ENCODE data around the gene PNPLA2. TPM values are rescaled to one million over a fixed set of nuclear protein-coding genes. Genes with fewer than 3 reads are reported as not detected.

The PNPLA2 gene
- polyA plus RNA-seq, 10 donors: 18.4 to 32.9 (median 27.9) TPM

GRCh38 chr11:796565-797295 lies 22.0 kb upstream of the PNPLA2 start:
- no peak for DNase-seq

DNA sequence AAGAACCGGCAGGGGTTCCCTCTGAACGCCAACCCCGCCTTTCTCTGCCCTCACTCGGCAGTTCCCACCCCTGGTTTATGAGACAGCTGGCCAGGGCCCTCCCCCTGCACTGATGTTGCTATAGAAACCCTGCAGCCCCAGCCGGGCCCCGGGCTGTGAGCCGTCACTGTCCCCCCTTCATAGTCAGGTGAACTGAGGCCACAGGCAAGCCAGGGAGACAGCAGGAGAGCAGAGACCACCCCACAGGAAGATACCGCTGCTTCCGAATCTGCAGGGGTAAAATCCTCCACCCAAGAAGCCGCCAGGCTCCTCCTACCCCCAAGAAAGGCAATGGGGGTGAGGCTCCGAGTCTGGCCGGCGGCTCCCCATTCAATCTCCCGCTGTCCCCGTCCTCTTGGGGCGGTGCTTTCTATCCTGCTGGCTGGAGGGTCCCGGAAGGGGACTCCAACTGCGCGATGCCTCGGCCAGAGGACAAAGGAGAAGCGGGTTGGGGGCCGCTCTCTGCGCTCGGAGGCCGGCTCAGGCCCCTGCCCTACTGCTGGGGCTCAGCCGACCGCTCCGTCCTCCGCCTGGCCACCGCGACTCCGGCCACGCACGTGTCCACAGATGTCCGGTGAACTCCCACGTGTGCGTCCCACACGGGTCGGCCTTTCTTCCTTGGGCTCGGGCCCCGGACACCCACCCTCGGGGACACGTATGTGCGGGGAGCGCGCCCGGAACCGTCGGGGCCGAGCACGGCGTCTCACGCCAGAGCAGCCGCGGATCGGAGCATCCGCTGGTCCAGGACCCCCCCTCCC lies 21.2 kb upstream of the PNPLA2 start:
- DNase-seq: peak; percentile 78 to 95 (median 87)

DNA sequence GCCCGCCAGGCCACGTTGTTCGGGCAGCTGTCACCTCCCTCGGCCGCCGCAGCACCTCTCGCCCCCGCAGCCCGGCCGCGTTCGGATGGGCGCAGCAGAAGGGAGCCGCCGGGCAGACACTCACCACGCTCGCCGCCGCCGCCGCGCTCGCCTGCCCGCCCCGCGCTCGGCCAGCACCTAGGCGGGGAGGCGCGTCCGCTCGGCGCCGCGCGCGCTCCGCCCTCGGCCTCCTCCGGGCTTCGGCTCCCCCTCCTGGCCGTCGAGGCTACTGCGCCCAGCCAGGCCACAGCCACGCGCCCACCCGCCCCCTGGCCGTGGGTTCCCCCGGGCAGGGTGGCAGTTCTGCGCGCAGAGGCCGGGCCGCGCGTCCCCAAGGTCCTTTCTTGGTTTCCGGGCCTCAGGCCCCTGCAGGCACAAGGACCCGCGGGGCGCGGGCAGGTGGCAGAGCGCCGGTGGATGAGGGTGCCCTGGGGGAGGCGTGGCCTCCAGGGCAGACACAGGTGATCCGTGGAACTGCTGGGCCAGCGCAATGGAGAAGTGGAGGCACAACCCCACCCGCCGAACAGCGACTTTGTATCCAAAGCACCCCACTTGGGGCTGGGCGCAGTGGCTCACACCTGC lies 20.5 kb upstream of the PNPLA2 start, which contains the start of gene SLC25A22:
TSS of gene SLC25A22 (minus strand) at position 189 of the 621 bp plus-strand sequence. CDS start 3,275 bp downstream, outside the sequence.
- peak; percentile 75 to 95 (median 88) for DNase-seq

GRCh38 chr11:799641-800316 lies 18.9 kb upstream of the PNPLA2 start:
- DNase-seq: no peak

- no peak for DNase-seq
Measured at GRCh38 chr11:800473-800872, 18.2 kb upstream of the PNPLA2 start.

DNA sequence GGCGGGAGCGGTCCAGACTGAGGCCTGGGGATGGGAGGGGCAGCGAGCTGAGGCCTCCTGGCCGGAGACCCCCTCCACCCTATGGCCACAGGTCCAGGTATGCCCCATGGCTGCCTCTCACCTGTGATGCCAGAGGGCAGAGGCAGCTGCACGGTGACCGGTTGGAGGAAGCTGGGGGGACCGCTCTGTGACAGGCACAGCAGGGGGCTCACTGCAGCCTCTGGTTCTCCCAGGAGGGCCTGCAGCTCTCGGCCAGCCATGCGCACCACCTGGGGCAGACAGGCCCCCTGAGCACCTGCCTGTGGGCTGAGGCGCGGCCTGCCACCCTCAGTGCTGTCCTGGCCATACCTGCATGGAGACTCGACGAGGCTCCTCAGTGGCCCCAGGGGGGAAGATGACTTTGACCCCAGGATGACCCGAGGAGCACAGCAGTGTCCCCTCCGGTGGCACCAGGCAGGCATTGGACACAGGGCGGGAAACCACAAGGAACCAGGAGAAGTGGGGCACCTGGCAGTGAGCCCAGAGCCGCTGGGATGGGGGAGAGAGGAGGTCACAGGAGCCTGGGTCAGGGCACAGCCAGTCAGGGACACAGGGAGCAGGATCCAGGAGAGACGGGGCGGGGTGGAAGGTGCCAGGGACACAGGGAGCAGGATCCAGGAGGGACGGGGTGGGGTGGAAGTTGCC lies 17.5 kb upstream of the PNPLA2 start:
- no peak for DNase-seq

DNA sequence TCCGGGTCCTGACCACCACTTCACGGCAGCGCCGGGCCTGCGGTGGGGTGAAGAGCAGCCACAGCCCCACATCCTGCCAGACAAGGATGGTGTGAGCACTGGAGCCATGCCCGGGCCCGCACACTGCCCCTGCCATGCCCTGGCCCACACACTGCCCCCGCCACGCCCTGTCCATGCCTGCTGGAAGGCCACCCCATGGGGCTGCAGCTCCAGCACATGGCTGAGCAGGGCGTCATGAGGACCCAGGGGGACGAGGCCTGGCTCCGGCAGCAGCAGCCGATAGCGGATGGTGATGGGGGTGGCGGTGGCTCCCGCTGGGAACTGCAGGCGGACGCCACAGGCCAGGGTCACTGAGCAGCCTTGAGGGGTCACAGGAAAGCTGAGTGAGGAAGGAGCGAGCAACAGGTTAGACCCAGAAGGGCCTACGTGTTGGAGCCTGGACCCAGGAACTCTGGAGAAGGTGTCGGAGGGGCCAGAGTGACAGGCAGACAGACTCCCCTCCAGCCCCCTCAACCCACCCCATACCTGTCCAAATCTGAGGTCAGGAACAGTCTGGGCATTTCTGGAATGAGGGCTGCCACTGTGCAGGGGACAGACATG lies 16.6 kb upstream of the PNPLA2 start:
- DNase-seq: no peak

GRCh38 chr11:802693-803466 lies 15.8 kb upstream of the PNPLA2 start:
- no peak for DNase-seq

DNA sequence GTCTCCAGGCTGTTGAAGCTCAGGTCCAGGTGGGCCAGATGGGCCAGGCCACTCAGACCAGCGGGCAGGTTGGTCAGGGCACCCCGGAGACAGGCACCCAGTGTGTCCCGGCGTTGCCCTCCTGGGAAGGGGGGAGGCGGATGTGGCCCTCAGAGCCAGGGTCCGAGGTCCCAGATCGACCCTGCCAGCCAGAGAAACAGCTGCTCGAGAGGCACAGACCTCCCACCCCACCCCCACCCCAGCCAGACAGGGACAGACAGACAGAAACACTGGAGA lies 15.3 kb upstream of the PNPLA2 start:
- DNase-seq: no peak

- no peak for DNase-seq
Measured at GRCh38 chr11:803770-804598, 14.7 kb upstream of the PNPLA2 start.

DNA sequence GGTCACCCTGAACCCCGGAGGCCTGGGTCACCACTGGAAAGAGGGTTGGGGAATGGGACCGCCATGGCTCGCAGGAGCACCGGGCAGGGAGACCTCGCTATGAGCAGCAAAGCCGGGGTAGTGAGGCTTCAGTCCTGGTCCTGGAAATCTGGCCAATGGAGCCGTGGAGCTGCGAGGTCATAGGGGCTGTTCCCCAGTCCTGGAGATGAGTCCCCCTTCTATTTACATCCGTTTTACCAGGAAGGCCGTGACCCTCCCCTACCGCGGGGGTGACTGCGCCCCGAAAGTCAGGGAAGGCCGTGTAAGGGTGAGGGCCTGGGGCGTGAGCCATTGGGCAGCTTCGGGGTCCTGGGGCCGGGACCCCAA lies 14.1 kb upstream of the PNPLA2 start:
- no peak for DNase-seq

DNA sequence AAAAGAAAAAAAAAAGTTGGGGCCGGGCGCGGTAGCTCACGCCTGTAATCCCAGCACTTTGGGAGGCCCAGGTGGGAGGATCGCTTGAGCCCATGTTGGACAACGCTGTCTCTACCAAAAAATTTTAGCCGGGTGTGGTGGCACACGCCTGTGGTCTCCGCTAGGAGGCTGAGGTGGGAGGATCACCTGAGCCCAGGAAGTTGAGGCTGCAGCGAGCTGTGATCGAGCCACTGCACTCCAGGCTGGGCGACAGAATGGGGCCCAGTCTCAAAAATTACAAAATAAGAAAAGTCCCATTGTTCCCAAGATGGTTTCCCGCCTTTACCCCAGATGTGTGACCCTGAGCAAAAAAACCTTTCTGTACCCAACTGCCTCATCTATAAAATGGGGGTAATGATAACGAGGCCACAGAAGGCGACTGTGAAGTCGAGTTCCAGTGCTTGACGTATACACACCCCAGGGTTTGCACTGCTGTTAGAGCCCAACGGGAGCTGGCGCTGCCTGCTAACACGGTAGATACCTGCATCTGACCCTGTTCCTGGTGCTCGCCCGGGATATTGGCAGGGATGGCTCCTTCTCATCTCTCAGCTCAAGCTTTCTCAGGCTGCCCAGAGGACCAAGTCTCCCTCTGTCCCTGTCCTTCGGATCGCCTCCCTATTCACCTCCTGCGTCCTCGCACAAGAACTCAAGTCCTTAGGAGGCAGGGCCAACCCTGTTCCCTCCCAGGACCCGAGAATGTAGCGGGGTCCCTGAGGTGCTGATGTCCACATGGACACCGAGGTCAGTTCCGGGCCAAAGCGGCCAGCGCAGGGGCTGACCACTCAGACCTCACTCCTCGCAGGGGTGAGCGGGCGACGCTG lies 10.1 kb upstream of the PNPLA2 start:
- DNase-seq: no peak

DNA sequence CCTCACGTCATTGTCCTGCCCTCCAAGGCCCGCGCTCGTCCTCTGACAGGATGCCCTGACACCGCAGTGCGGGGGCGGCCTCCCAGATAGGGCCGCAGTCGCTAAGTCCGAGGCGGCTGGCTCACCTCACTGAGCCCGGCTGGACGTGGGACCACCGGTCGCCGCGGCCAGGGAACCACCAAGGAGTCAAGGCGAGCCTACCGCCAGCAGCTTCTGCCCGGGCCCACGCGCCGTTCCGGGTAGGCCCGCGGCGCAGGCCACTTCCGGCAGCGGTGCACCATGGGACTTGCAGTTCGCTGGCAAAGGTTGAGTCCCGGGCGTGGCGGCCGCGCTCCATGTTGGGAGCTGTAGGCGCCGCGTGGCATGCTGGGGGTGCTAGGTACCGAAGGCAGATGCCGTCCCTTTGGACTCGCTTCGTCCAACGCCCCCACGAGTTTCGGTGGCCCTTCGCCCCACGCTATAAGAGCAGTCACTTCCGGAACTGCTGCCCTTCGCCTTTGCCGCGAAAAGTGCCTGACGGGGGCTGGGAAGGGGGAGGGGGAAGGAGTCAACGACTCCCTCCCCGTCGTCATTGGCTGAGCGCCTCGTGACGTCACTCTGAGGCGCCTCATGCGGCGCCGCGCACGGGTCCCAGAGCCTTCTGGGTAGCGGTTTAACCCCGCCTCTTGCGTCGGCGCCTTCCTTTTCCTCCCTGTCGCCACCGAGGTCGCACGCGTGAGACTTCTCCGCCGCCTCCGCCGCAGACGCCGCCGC lies 9.3 kb upstream of the PNPLA2 start, which contains the start of gene RPLP2:
TSS of gene RPLP2 (plus strand) at position 681 of the 753 bp plus-strand sequence. CDS start 268 bp downstream, outside the sequence.
- DNase-seq: peak; percentile 98 to 100 (median 99)

- no peak for DNase-seq
Measured at GRCh38 chr11:810040-810567, 8.6 kb upstream of the PNPLA2 start.

DNA sequence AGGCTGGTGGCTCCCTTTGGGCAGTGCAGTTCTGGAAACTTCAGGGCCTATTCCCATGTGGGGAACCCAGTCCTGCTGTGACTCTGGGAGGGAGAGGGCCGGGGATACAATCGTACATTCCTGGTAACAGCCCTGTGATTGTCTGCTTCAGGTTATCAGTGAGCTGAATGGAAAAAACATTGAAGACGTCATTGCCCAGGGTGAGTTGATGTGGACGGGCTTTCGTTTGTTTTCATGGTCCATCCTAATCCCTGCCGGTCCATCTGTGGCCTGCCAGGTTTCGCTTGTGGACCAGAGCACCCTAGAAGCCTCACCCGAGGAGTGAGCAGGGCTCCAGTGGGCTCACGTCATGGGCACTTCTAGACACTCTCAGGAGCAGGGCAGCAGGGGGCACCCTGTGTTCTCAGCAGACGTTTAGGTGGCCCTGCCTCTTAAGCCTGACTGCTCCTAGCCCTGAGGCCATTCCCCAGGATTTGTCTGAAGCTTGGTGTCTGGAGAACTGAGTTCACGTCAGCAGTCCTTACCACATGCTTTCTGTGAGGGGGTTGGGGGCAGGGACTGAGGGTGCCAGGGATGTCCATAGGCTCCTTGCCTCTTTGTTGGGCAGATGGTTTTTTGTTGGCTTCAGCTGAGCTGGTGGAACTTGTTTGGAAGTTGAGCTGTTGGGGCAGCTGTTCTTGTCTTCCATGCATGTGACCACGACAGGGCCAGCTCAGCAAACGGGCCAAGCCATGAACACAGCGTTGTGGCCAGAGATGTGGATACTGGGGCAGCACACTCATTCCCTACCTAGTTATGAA lies 7.1 kb upstream of the PNPLA2 start:
- DNase-seq: no peak

DNA sequence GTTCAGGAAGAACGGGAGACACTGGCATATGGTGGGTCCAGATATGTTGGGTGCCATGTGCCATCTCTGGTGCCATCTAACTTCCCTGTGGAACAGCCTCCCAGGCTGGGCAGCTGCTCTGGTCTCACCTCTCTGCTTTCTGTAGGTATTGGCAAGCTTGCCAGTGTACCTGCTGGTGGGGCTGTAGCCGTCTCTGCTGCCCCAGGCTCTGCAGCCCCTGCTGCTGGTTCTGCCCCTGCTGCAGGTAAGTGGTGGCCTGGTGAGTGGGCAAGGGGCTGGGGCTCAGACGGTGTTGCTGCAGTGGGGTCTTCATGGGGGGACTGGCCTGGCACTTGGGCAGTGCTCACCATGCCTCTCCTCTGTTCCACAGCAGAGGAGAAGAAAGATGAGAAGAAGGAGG lies 6.3 kb upstream of the PNPLA2 start:
- no peak for DNase-seq

GRCh38 chr11:813072-813455 lies 5.7 kb upstream of the PNPLA2 start:
- DNase-seq: no peak

Data from muscle of back (tissue), 11 donors.